Panc1 (cell line): ENCODE data around the gene NR4A1. TPM values are rescaled to one million over a fixed set of nuclear protein-coding genes. Genes with fewer than 3 reads are reported as not detected.

Experiments
- ATAC-seq: fragments of 200-7000 bp; cut with Tn5 transposase; 2 replicates; pipeline ENCODE4 v1.9.1; 2020; ENCODE audit warnings: mild to moderate bottlenecking, moderate library complexity
- BruUV-seq: library from RNA; stranded (reverse); fragments of 400-500 nt; replicated peaks from 2 replicates; lab custom pipeline; 2021; lab: Mats Ljungman, UMichigan
- CTCF ChIA-PET: fragments of 300-600 bp; sonication (Branson Sonifier 250); formaldehyde crosslinking; loops from one replicate; lab custom pipeline; 2022; ENCODE audit warnings: antibody characterized with exemption; lab: Charles Lee
- POLR2A ChIA-PET: fragments of 300-600 bp; sonication (Branson Sonifier 250); formaldehyde crosslinking; loops from one replicate; lab custom pipeline; 2022; ENCODE audit warnings: antibody characterized with exemption; lab: Charles Lee
- DNase-seq: peaks from one replicate; pipeline ENCODE4 v3.0.0-alpha.2; 2010; ENCODE audit warnings: low read depth, low spot score
- H3K27ac ChIP-seq: 2 replicates; pipeline ENCODE4 v1.5.1; 2011; ENCODE audit warnings: mild to moderate bottlenecking, low read length, inconsistent platforms
- H3K27me3 ChIP-seq: fragments of 200-500 bp; sonication (Bioruptor generic); 2 replicates; pipeline ENCODE4 v1.6.0; 2014; ENCODE audit warnings: low read length, inconsistent platforms; ENCODE audit not compliant: control insufficient read depth, insufficient read depth
- H3K36me3 ChIP-seq: fragments of 200-500 bp; sonication (Bioruptor generic); 2 replicates; pipeline ENCODE4 v1.5.1; 2014; ENCODE audit warnings: inconsistent platforms, mild to moderate bottlenecking, low read length, moderate library complexity; ENCODE audit not compliant: control insufficient read depth, insufficient read depth
- H3K4me1 ChIP-seq: 2 replicates; pipeline ENCODE4 v1.5.1; 2011; ENCODE audit warnings: inconsistent platforms, mild to moderate bottlenecking, low read length, moderate library complexity; ENCODE audit not compliant: control insufficient read depth, insufficient read depth
- H3K4me3 ChIP-seq, 2 experiments: 2 replicates each; pipeline ENCODE4 v1.5.1; 2011 to 2012; ENCODE audit warnings: low read depth in 2 of 2, low read length in 2 of 2, mild to moderate bottlenecking in 2 of 2, inconsistent platforms in 1 of 2, moderate library complexity in 1 of 2
- H3K9me3 ChIP-seq: fragments of 200-500 bp; sonication (Bioruptor generic); 2 replicates; pipeline ENCODE4 v1.5.1; 2014; ENCODE audit warnings: low read depth, mild to moderate bottlenecking, inconsistent platforms, low read length, moderate library complexity; ENCODE audit not compliant: control insufficient read depth, insufficient read depth
- POLR2AphosphoS5 ChIP-seq: IDR thresholded peaks from 2 replicates; pipeline ENCODE4 v1.6.1; 2012; ENCODE audit warnings: mild to moderate bottlenecking, low read depth, low read length, moderate library complexity
- REST ChIP-seq, 2 experiments: IDR thresholded peaks; 2 replicates each; pipeline ENCODE4 v1.6.1; 2011 to 2012; ENCODE audit warnings: low read depth in 2 of 2, control low read depth in 1 of 2, low read length in 1 of 2, mild to moderate bottlenecking in 1 of 2, moderate library complexity in 1 of 2; ENCODE audit not compliant: insufficient read depth in 1 of 2
- SIN3A ChIP-seq: IDR thresholded peaks from 2 replicates; pipeline ENCODE4 v1.6.1; 2012; ENCODE audit warnings: low read depth, mild to moderate bottlenecking, low read length, moderate library complexity, borderline replicate concordance; ENCODE audit not compliant: insufficient read depth
- TCF7L2 ChIP-seq: IDR thresholded peaks from 2 replicates; pipeline ENCODE4 v1.6.1; 2011; ENCODE audit warnings: mild to moderate bottlenecking, low read depth, low read length, inconsistent platforms
- in situ Hi-C: cut with HindIII; loops from 2 replicates; pipeline ENCODE4 v1.10.0; 2016; ENCODE audit warnings: low sequenced_read_pairs, low pct_unique_long_range_greater_than_20kb
- intact Hi-C: fragments of 100-400 bp; cut with micrococcal nuclease; formaldehyde crosslinking; loops from one replicate; pipeline ENCODE4 v1.10.0; 2022; ENCODE audit not compliant: unreplicated experiment
- total RNA-seq: library from RNA; stranded (reverse); gene quantifications from one replicate; pipeline ENCODE4 v1.2.1, GENCODE V29; 2021; ENCODE audit not compliant: unreplicated experiment
- TF ChIP-seq, protein P1 (sequence below): fragments of 450-650 bp; IDR thresholded peaks from 2 replicates; pipeline ENCODE4 v1.5.1; 2017; ENCODE audit warnings: mild to moderate bottlenecking

The NR4A1 gene
- total RNA-seq, 1 experiment from 2014 or later = 2.0 TPM

- BruUV-seq = no TSS peak
- in situ Hi-C loops (no loop called here), intact Hi-C loops (no loop called here)
- POLR2A ChIA-PET = interaction anchor here (0.6 to 1.3 kb wide), 3 partner anchors 18 to 35 kb away, joined by 3 read pairs; no protein-coding TSS in a partner anchor
- Histone ChIP-seq H3K4me3 (peak overlapping the region; percentile 35 to 64), H3K9me3 (no peaks in the 10 kb centered on the region), H3K27me3 (0 out of 2 replicates have a peak, but pooled peaks cover 2% of the 10 kb centered on the region), H3K4me1 (0 out of 2 replicates have a peak, but pooled peaks cover 5% of the 10 kb centered on the region), H3K36me3 (no peaks in the 10 kb centered on the region), H3K27ac (peak overlapping the region; percentile 79)
- ATAC-seq (peak; percentile 99), DNase-seq (peak; percentile 60)
- CTCF ChIA-PET = interaction anchor here (0.6 to 1.9 kb wide), 7 partner anchors 10 to 89 kb away, joined by 3 to 9 read pairs (median 4); no protein-coding TSS in a partner anchor
- no peak for TF ChIP-seq TCF7L2
- TF ChIP-seq REST (IDR thresholded peaks at IDR 0.05; ENCODE audit: insufficient read depth in 1 of 2, low read depth in 2 of 2, low read length in 1 of 2) = no peak
- TF ChIP-seq, protein P1, sequence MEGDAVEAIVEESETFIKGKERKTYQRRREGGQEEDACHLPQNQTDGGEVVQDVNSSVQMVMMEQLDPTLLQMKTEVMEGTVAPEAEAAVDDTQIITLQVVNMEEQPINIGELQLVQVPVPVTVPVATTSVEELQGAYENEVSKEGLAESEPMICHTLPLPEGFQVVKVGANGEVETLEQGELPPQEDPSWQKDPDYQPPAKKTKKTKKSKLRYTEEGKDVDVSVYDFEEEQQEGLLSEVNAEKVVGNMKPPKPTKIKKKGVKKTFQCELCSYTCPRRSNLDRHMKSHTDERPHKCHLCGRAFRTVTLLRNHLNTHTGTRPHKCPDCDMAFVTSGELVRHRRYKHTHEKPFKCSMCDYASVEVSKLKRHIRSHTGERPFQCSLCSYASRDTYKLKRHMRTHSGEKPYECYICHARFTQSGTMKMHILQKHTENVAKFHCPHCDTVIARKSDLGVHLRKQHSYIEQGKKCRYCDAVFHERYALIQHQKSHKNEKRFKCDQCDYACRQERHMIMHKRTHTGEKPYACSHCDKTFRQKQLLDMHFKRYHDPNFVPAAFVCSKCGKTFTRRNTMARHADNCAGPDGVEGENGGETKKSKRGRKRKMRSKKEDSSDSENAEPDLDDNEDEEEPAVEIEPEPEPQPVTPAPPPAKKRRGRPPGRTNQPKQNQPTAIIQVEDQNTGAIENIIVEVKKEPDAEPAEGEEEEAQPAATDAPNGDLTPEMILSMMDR = no peak
- no peak for TF ChIP-seq SIN3A
- TF ChIP-seq POLR2AphosphoS5 = no peak
Measured at GRCh38 chr12:52032804-52033445, 18.3 kb upstream of the NR4A1 start.

DNA sequence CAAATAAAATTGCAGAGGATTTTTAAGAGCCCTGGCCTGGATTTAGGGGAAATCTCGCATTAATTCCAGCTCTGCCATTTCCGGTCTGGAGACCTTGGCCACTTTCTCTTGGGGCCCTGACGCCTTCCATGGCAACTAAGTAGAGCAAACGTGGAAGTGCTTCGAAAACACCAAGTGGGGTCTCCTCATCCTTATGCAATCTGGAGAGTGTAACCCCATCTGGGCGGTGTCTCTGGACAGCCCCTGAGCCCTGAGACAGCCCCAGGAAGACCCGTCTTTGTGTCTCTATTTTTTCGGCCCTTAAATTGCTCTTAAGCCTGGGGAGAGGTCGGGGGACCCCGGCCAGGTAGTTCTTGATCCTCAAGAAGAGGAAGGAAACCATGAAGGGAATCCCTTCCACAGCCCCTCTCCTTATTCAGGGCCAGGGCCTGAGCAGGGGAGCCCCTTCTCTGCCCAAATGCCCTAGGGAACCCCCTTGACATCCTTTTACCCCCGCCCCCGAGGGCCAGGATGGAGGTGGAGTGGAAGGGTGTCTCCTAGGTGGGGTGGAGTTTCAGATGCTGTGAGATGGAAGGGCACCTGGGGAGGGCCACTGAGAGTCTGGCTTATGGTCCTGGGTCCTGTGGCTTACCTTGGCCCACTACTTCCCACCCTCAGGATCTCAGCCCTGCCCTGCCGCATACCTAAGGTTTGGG, 17.6 kb upstream of the NR4A1 start:
- peak overlapping the region; percentile 79 for H3K27ac ChIP-seq
- peak overlapping the region; percentile 35 to 64 for H3K4me3 ChIP-seq
- no peak for DNase-seq
- BruUV-seq = TSS peak; percentile 96
- ChIA-PET POLR2A (interaction anchor here (0.6 to 1.3 kb wide), 3 partner anchors 17 to 34 kb away, joined by 3 read pairs; no protein-coding TSS in a partner anchor), CTCF (interaction anchor here (0.6 to 1.9 kb wide), 6 partner anchors 10 to 88 kb away, joined by 4 to 9 read pairs (median 4); no protein-coding TSS in a partner anchor)
- H3K36me3 ChIP-seq = no peaks in the 10 kb centered on the region
- no peak for ATAC-seq
- 0 out of 2 replicates have a peak, but pooled peaks cover 2% of the 10 kb centered on the region for H3K27me3 ChIP-seq
- TF ChIP-seq, protein P1 = no peak
- no peak for TF ChIP-seq SIN3A
- no peak for TF ChIP-seq REST (IDR thresholded peaks at IDR 0.05; ENCODE audit: insufficient read depth in 1 of 2, low read depth in 2 of 2, low read length in 1 of 2)
- TF ChIP-seq POLR2AphosphoS5 = no peak
- no peak for TF ChIP-seq TCF7L2
- no peaks in the 10 kb centered on the region for H3K9me3 ChIP-seq
- intact Hi-C loops (no loop called here), in situ Hi-C loops (no loop called here)
- H3K4me1 ChIP-seq = 0 out of 2 replicates have a peak, but pooled peaks cover 5% of the 10 kb centered on the region
